ENCODE measurements around the gene SYTL3.
"Not testable (repeated sequence)": the region's sequence is repeated elsewhere in the genome, so short reads cannot be mapped to it uniquely, and the experiment has no call there.

SYTL3 gene

DNA sequence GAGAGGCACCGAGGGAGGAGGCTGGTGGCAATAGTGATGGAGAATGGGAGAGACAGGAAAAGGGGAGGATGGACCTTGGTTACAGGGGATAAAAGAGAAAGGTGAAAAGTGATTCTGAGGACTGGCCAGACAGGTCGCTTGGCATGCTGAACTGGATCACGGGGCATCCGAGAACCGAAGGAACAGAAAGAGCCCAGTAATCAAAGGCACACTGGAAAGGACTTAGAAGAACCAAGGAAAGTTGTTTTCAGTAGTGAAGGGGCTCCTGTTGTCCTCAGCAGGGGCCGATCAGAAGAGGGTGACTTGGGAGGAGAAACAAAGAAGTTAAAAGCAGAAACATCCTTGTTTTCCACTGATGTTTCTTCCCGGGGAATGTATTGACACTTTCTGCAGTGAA lies 18.9 kb downstream of the SYTL3 start:
- Histone ChIP-seq H3K36me3 (ENCODE audit: control insufficient read depth, insufficient read depth, low read length) (no peaks in the 10 kb centered on the region), H3K9me3 (ENCODE audit: control insufficient read depth, low read length) (no peaks in the 10 kb centered on the region), H3K27ac (ENCODE audit: low read depth, low read length, severe bottlenecking) (no peak overlapping the region), H3K4me1 (ENCODE audit: control insufficient read depth, insufficient read depth, low read length, poor library complexity, severe bottlenecking) (no peaks in the 10 kb centered on the region), H3K4me3 (ENCODE audit: extremely low read depth, insufficient read depth, low read length, poor library complexity, severe bottlenecking) (no peak overlapping the region)
- WGBS, 2 experiments (ENCODE audit: insufficient coverage in 2 of 2) = 90 to 91% methylated on average over 7 of the region's 7 CpGs

DNA sequence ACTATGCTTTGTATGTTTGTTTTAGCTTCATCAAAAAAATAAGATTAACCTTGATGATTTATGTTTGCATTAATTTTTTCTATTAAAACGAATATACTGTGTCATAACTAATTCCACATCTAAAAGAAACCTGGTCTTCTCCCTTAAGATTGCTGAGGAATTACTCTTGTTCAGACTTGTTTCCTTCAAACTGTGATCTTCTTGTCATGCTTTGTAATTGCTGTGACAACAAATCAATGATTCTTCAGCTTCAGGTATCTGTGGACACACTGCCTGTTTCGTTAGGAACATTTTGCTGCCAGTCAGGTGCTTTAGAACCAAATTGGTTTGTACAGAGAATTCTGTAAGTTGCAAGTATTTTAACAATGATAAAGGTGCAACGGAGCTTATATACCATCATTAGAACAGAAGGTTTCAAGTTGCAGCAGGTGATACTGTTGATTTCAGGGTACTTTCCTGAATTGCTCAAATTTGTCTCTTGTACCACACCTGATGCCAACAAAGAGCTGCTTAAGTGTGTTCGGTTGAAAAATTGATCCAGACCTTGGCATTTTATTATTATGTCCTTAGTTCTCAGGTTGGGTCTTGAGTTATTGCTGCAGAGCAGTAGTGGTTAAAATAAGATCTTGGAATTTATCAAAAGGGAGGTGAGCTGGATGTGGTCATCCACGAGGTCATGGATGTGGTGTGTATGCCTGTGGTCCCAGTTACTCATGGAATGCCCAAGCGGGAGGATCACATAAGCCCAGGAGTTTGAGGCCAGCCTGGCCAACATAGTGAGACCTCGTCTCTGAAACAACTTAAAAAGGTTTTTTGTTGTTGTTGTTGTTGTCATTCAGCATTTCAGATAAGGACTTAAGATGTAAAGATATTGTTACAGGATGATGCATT lies 19.5 kb downstream of the SYTL3 start:
- Histone ChIP-seq H3K4me3 (ENCODE audit: extremely low read depth, insufficient read depth, low read length, poor library complexity, severe bottlenecking) (no peak overlapping the region), H3K4me1 (ENCODE audit: control insufficient read depth, insufficient read depth, low read length, poor library complexity, severe bottlenecking) (no peaks in the 10 kb centered on the region), H3K9me3 (ENCODE audit: control insufficient read depth, low read length) (no peaks in the 10 kb centered on the region), H3K36me3 (ENCODE audit: control insufficient read depth, insufficient read depth, low read length) (no peaks in the 10 kb centered on the region), H3K27ac (ENCODE audit: low read depth, low read length, severe bottlenecking) (no peak overlapping the region)
- WGBS, 2 experiments (ENCODE audit: insufficient coverage in 2 of 2) = 88 to 95% methylated on average over 4 to 6 of the region's 7 CpGs

DNA sequence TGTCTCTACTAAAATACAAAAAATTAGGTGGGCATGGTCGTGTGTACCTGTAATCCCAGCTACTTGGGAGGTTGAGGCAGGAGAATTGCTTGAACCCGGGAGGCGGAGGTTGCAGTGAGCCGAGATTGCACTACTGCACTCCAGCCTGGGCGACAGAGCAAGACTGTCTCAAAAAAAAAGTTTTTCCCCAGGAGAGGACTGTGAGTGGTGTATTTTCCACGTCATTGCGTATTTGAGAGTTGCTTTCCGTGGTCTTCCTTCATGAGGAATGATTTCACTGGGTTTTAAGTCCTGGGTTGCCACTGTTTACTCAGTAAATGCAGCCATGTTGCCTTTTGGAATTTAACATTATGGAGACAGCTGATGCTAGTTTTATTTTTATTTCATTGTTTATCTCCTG lies 22.3 kb downstream of the SYTL3 start:
- not testable (repeated sequence) for H3K9me3 ChIP-seq (ENCODE audit: control insufficient read depth, low read length); H3K4me1 ChIP-seq (ENCODE audit: control insufficient read depth, insufficient read depth, low read length, poor library complexity, severe bottlenecking); H3K36me3 ChIP-seq (ENCODE audit: control insufficient read depth, insufficient read depth, low read length); H3K27ac ChIP-seq (ENCODE audit: low read depth, low read length, severe bottlenecking); H3K4me3 ChIP-seq (ENCODE audit: extremely low read depth, insufficient read depth, low read length, poor library complexity, severe bottlenecking)
- 87 to 92% methylated on average over 7 to 8 of the region's 8 CpGs for WGBS, 2 experiments (ENCODE audit: insufficient coverage in 2 of 2)

DNA sequence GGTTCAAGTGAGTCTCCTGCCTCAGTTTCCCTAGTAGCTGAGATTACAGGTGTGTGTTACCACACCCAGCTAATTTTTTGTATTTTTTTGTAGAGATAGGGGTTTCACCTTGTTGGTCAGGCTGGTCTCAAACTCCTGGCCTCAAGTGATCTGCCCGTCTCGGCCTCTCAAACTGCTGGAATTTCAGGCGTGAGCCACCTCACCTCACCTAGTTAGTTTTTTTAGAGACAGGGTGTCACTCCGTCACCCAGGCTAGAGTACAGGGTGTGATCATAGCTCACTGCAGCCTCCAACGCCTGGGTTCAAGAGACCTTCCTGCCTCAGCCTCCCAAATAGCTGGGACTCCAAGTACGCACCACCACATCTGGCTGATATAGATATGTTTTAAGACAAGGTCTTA lies 22.9 kb downstream of the SYTL3 start:
- WGBS, 2 experiments (ENCODE audit: insufficient coverage in 2 of 2) = 94 to 100% methylated on average over 2 to 3 of the region's 6 CpGs
- Histone ChIP-seq H3K4me3 (ENCODE audit: extremely low read depth, insufficient read depth, low read length, poor library complexity, severe bottlenecking) (no peak overlapping the region), H3K9me3 (ENCODE audit: control insufficient read depth, low read length) (no peaks in the 10 kb centered on the region), H3K36me3 (ENCODE audit: control insufficient read depth, insufficient read depth, low read length) (no peaks in the 10 kb centered on the region), H3K27ac (ENCODE audit: low read depth, low read length, severe bottlenecking) (no peak overlapping the region), H3K4me1 (ENCODE audit: control insufficient read depth, insufficient read depth, low read length, poor library complexity, severe bottlenecking) (no peaks in the 10 kb centered on the region)

DNA sequence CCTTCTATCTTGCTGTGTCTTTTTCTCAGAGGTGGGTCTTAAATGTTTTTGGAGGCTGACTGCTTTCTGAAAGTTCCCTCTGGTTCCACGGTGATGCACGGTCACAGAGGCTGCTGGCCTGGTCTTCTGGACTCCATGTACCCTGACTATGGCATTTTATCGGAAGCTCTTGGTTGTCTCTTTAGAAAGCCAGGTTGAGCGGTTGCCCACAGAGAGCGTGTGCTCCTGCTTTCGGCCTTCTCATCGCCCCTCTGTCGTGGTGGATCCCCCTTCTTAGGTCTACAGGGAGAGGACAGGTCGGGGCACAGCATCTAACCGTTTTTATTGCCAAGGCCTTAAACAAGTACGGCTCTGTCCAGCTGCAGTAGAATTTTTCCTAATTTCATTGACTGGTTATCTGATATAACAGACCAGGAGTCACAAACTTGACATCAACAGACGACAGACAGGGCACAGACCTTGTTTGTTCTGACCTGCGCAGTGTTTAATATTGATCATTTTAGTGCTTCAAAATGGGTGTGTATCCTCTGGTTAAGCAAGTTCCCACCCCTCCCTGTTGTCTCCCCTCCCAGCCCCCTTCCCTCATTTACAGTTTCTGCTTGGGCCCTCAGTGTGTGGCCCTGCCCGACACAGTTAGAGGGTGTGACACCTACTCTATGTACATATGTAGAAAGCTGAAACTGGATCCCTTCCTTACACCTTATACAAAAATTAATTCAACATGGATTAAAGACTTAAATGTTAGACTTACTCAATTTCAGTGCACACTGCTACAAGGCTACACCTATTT lies 24.7 kb downstream of the SYTL3 start:
- no peaks in the 10 kb centered on the region for H3K36me3 ChIP-seq (ENCODE audit: control insufficient read depth, insufficient read depth, low read length)
- no peak overlapping the region for H3K27ac ChIP-seq (ENCODE audit: low read depth, low read length, severe bottlenecking)
- no peaks in the 10 kb centered on the region for H3K4me1 ChIP-seq (ENCODE audit: control insufficient read depth, insufficient read depth, low read length, poor library complexity, severe bottlenecking)
- no peak overlapping the region for H3K4me3 ChIP-seq (ENCODE audit: extremely low read depth, insufficient read depth, low read length, poor library complexity, severe bottlenecking)
- no peaks in the 10 kb centered on the region for H3K9me3 ChIP-seq (ENCODE audit: control insufficient read depth, low read length)
- 92 to 95% methylated on average over 13 of the region's 14 CpGs for WGBS, 2 experiments (ENCODE audit: insufficient coverage in 2 of 2)

DNA sequence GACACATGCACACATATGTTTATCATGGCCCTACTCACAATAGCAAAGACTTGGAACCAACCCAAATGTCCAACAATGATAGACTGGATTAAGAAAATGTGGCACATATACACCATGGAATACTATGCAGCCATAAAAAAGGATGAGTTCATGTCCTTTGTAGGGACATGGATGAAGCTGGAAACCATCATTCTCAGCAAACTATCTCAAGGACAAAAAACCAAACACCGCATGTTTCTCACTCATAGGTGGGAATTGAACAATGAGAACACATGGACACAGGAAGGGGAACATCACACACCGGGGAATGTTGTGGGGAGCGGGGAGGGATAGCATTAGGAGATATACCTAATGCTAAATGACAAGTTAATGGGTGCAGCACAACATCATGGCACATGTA lies 27.2 kb downstream of the SYTL3 start:
- not testable (repeated sequence) for H3K9me3 ChIP-seq (ENCODE audit: control insufficient read depth, low read length); H3K36me3 ChIP-seq (ENCODE audit: control insufficient read depth, insufficient read depth, low read length); H3K4me3 ChIP-seq (ENCODE audit: extremely low read depth, insufficient read depth, low read length, poor library complexity, severe bottlenecking); H3K27ac ChIP-seq (ENCODE audit: low read depth, low read length, severe bottlenecking); H3K4me1 ChIP-seq (ENCODE audit: control insufficient read depth, insufficient read depth, low read length, poor library complexity, severe bottlenecking)
- 80 to 100% methylated on average over 1 to 2 of the region's 3 CpGs for WGBS, 2 experiments (ENCODE audit: insufficient coverage in 2 of 2)

GRCh38 chr6:158677906-158678578 lies 28.2 kb downstream of the SYTL3 start:
- Histone ChIP-seq H3K4me3 (ENCODE audit: extremely low read depth, insufficient read depth, low read length, poor library complexity, severe bottlenecking) (no peak overlapping the region), H3K36me3 (ENCODE audit: control insufficient read depth, insufficient read depth, low read length) (no peaks in the 10 kb centered on the region), H3K27ac (ENCODE audit: low read depth, low read length, severe bottlenecking) (no peak overlapping the region), H3K9me3 (ENCODE audit: control insufficient read depth, low read length) (no peaks in the 10 kb centered on the region), H3K4me1 (ENCODE audit: control insufficient read depth, insufficient read depth, low read length, poor library complexity, severe bottlenecking) (no peaks in the 10 kb centered on the region)
- WGBS, 2 experiments (ENCODE audit: insufficient coverage in 2 of 2) = 76 to 89% methylated on average over 9 of the region's 11 CpGs

GRCh38 chr6:158680015-158680414 lies 30.2 kb downstream of the SYTL3 start:
- H3K4me1 ChIP-seq (ENCODE audit: control insufficient read depth, insufficient read depth, low read length, poor library complexity, severe bottlenecking) = no peaks in the 10 kb centered on the region
- H3K27ac ChIP-seq (ENCODE audit: low read depth, low read length, severe bottlenecking) = no peak overlapping the region
- no peaks in the 10 kb centered on the region for H3K36me3 ChIP-seq (ENCODE audit: control insufficient read depth, insufficient read depth, low read length)
- no peak overlapping the region for H3K4me3 ChIP-seq (ENCODE audit: extremely low read depth, insufficient read depth, low read length, poor library complexity, severe bottlenecking)
- WGBS, 2 experiments (ENCODE audit: insufficient coverage in 2 of 2) = 80 to 100% methylated on average over 2 of the region's 2 CpGs
- H3K9me3 ChIP-seq (ENCODE audit: control insufficient read depth, low read length) = no peaks in the 10 kb centered on the region

DNA sequence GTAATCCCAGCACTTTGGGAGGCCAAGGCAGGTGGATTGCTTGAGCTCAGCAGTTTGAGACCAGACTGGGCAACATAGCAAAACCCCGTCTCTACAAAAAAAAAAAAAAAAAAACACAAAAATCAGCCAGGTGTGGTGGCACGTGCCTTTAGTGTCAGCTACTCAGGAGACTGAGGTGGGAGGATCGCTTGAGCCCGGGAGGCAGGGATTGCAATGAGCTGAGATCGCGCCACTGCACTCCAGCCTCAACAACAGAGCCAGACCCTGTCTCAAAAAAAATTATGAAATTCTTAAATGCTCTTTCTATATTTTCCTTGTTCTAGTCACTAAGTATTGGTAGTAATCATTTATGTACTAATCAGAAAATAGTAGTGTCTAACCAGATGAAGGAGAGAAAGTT lies 30.6 kb downstream of the SYTL3 start:
- Histone ChIP-seq H3K4me3 (ENCODE audit: extremely low read depth, insufficient read depth, low read length, poor library complexity, severe bottlenecking) (no peak overlapping the region), H3K9me3 (ENCODE audit: control insufficient read depth, low read length) (no peaks in the 10 kb centered on the region), H3K27ac (ENCODE audit: low read depth, low read length, severe bottlenecking) (no peak overlapping the region), H3K4me1 (ENCODE audit: control insufficient read depth, insufficient read depth, low read length, poor library complexity, severe bottlenecking) (no peaks in the 10 kb centered on the region), H3K36me3 (ENCODE audit: control insufficient read depth, insufficient read depth, low read length) (no peaks in the 10 kb centered on the region)
- 88 to 100% methylated on average over 2 to 5 of the region's 6 CpGs for WGBS, 2 experiments (ENCODE audit: insufficient coverage in 2 of 2)

- WGBS, 2 experiments (ENCODE audit: insufficient coverage in 2 of 2) = 97 to 100% methylated on average over 3 to 5 of the region's 5 CpGs
- H3K9me3 ChIP-seq (ENCODE audit: control insufficient read depth, low read length) = no peaks in the 10 kb centered on the region
- no peaks in the 10 kb centered on the region for H3K4me1 ChIP-seq (ENCODE audit: control insufficient read depth, insufficient read depth, low read length, poor library complexity, severe bottlenecking)
- H3K27ac ChIP-seq (ENCODE audit: low read depth, low read length, severe bottlenecking) = no peak overlapping the region
- H3K4me3 ChIP-seq (ENCODE audit: extremely low read depth, insufficient read depth, low read length, poor library complexity, severe bottlenecking) = no peak overlapping the region
- no peaks in the 10 kb centered on the region for H3K36me3 ChIP-seq (ENCODE audit: control insufficient read depth, insufficient read depth, low read length)
These were observed 34.5 kb downstream of the SYTL3 start for GRCh38 chr6:158684311-158684710.

Measured in mesodermal cell (in vitro differentiated cells).